Brain pericyte (primary cell): ENCODE results near the gene TRDN.
"Not testable (repeated sequence)": the region's sequence is repeated elsewhere in the genome, so short reads cannot be mapped to it uniquely, and the experiment has no call there.

ENCODE experiments used
- DNase-seq: peaks from one replicate; pipeline ENCODE4 v3.0.0-alpha.2; 2012; ENCODE audit warnings: low read depth, low spot score

Gene TRDN

DNA sequence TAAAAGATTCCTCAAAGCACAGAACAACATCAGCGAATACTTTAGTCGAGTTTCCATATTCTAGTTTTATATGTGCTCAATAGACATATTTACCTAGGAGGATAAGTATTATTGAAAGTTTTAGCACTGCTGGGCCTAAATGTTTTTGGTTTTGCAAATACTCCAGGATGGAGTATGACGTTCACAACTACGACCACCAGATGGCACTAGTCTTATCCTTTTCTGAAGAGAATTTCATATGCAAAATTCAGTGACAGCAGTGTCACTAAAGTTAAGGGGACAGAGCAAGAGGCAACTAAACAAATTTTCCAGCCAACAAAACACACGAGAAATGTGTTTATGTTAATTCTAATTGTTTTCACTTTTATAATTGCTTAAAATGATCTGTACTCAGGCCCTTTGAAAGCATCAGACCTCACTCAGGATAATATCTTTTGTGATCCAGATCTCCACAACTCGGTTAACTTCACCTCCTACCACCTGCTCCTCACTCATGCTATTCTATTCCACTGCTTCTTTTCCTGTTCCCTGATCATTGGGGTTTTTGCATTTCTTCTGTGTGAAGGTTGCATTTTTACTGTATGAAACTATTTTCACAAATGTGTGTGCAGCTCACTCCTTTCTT is 220.8 kb downstream of the TRDN start:
- DNase-seq, result no peak

DNA sequence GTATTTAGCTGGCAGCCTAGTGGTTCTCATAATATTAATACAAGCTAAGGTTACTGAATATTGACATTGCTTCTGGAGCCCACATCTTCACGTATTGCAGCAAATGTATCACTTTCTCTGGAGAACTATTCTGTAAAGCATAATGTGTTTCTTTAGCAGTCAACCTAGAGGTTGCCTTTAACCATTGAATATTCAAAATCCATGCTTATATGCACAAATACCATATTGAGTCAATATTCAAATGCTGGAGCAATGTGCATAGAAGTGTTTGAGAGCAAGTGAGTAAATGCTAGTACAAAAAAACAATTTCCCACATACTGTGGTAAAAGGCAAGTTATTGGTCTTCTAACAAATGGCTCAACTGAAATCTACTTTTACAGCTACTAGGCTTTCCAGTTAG is 231.8 kb downstream of the TRDN start:
- DNase-seq, result no peak

DNA sequence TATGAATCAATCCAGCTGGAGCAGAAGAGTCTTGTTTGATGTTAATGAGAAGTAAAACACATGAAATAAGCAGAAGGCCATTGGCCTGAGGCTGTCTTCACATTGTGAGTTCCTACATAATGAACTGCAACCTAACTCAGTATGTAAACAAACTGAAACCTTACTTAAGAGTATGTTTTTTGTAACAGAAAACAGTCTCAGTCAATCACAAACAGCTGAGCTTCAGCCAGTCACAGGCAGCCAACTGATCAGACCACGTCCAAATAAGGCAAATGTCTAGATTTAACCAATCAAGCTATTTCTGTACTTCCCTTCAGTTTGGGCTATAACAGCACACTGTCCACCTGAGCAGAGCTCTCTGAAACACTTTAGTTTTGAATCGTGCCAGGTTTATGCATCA is 234.7 kb downstream of the TRDN start:
- DNase-seq, result no peak

DNA sequence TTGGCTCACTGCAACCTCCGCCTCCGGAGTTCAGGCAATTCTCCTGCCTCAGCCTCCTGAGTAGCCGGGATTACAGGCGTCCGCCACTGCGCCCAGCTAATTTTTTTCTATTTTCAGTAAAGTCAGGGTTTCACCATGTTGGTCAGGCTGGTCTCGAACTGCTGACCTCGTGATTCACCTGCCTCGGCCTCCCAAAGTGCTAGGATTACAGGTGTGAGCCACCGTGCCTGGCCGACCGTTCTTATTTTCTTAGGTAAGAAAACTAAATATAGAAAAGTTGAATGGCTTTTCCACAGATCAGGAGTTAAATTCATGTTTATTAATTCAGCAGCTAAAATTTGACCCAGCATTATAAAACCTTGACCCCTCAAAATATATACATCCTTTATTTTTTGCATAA is 238.7 kb downstream of the TRDN start:
- DNase-seq, result no peak

DNA sequence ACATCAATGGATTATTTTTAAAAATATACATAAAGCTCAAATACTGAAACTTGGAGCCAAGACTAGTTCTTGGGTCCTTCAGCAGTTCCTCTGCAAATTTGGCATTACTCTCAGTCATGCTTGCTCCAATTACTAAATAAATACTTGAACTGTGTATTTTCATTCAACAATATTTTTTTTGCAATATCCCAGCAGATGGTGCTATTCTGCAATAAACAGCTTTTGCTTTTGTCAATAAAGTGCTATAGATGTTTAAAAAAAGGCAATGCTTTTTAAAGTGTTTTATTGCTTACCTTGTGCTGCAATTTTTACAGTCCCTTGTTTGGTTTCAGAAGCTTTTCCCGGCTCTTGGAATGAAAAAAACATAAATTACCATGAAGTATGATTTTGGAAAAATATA is 243.4 kb downstream of the TRDN start:
- DNase-seq, result no peak

DNA sequence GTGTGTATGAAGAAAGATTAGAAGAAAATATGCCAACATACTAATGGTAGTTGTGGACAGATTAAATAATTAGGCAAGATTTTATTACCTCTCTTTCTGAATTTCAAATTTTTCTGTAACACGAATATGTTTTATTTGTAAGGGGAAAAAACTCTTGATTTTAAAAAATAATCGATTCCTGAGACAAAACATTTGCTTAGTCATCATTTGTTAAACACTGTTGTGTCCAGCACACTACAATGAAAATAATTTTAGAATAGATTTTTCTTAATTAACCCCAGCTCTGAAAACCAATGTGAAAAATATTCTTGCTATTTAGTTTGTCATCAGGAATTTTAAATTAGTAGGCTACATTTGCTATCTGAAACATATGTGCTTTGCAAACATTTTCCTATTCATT is 253.0 kb downstream of the TRDN start:
- no peak for DNase-seq

DNA sequence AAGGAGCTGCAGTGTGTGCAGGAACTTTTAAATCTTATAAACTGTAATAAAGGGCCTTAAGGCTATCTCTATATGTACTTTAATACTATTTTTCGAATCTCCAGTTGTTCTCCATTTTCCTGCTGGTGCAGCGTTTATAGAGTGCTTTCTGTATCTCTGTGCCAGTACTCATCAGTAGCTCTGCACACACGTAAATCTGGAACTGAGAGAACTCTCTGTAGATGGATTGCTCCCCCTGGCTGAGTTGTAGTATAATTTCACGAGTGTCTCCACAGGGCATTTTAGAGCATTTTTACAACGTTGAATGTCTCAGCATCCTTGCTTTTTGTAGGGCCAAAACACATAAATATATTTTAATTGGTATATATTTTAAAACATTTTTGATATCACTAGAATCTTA is 256.5 kb downstream of the TRDN start:
- no peak for DNase-seq

DNA sequence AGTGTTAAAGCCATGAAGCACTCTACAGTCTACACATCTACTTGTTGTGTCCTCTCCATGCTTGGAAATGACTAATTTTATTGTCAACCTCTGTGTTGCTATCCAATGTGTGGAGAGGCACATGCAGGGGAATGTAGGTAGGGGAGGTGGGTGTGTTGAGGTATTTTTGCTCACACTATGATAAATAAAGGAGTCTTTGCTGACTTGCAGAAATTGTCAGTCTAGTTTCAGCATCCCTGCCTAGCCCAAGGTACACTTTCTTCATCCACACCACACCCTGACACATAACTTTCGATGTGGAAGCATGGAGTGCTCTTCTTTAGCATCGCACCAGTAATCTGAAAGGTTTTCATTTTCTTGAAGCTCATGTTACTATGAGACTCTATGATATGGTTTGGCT is 264.0 kb downstream of the TRDN start:
- DNase-seq, result no peak

DNA sequence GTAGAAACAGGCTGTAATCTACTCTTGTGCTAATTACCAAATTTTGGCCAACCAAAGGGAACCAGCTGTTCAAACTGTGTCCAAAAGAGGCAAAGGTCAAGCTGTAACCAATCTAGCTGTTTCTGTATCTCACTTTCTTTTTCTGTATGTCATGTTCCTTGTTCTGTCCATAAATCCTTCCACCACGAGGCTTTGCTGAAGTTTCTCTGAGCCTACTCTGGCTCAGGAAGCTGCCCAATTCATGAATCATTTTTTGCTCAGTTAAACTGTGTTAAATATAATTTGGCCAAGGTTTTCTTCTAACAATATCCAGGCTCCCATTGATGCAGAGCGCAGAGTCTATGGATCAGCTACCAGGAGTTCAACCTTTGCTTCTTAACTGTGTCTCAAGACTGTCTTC is 272.8 kb downstream of the TRDN start:
- DNase-seq, result no peak

DNA sequence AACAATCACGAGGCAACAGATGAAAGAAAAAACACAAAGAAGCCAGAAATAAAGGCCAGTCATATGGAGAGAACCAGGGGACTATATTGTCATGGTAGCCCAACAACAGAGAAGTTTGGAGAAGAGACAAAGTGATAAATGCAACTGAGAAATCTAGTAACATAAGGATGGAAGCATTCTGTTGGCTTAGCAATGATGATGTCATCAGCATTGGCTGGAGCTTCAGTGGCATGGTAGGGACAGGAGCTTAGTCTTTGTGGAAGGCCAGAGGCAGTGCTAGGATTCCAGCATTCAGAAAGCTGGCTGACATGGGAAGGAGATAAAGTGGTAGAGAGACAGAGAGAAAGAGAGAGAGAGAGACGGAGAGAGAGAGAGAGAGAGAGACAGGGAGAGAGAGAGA is 276.4 kb downstream of the TRDN start:
- DNase-seq, result no peak

DNA sequence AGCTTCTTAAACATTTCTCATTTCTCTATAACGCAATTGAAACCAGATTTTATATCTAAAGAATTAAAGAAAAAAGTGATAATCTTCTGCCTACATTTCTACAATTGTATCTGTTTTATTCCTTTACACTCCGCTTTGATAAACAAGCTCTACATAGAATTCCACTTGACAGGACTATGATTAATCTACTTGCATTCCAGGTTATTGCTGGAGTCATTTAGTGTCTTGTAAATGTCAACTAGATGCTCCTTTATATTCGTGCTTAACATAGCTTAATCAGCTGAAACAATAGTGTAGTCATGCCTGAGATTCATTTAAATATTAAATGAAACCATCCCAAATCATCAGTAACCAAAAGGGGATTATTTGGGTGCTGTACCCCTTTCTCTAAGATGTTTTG is 284.0 kb downstream of the TRDN start:
- no peak for DNase-seq

DNA sequence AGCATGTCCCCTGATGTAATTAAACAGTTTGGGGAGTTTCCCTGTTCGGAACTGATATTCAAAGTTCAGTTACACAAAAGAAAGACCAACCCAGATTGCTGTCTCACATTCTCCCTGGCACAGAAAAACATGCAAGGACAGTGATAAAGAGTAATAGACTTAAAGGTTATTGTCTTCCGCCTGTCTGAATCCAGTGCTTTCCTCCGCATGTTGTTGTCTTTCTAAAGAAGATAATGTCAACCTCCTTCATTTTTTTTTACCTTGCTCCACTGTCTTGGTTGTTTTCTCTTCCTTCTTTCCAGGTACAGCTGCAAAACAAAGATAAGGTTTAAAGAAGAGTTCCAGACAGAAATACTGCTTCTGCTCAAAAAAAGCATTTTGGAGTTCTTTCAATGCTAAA is 284.5 kb downstream of the TRDN start:
- DNase-seq, result no peak

DNA sequence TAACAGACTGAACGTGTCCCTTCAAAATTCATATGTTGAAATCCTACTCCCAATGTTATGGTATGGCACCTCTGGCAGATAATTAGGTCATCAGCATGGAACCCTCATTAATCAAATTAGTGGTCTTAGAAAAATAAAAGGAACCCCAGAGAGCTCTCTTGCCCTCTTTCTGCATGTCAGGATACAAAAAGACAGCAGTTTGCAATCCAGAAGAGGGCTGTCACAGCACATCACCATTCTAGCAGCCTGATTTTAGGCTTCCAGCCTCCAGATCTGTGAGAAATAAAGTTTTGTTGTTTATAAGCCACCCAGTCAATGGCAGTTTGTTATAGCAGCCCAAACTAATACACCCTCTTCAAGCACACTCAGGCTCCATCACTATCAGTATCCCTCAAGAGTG is 292.9 kb downstream of the TRDN start:
- DNase-seq, result no peak

DNA sequence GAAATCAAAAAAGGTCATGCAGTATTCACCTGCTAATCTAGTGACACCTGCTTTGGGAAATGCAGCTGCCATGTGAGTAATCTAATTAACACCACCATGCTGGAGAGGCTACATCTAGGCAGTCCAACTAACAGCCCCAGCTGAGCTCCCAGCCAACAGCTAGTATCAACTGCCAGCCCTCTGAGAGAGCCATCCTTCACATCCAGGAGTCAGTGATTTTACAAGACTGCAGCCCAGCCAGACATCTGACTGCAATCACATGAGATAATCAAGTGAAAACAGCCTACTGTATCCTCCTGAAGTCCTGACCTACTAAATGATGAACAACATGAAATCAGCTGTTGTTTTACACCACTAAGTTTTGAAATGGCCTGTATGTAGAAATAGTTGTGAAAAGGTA is 298.4 kb downstream of the TRDN start:
- no peak for DNase-seq

DNA sequence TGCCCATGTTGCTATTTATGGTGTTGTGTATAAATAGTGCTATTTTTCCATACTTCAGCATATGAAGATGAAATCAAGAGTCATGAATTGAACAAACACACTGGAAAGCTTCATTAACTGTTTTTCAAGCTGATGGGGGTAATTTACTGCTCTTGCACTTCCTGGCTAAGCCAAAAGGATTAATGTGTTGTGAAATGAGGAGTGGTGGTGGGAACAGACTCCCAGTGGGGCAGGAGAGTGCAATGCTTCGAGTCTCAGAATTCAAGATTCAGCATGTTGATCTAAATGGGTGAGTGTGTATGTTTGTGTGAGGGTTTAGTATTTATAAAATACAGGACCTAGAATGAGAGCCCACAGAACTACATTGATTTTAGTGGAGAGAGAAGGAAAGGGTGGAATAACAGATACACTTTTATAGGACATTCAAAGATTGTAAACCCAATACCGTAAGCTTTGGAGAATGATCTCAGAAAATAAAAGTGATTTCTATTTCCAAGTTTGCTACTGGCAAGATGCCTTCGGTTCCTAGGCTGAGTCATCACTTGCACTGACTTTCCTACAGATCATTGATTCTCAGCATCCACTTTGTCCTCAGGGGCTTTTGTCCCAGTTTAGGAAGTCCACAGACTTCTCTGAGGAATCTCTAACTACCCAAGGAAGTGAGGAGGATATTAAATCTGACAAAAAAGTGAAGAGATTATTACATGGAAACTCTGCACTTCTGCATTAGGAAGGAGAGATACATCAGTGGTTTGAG is 303.6 kb downstream of the TRDN start:
- DNase-seq, result no peak

DNA sequence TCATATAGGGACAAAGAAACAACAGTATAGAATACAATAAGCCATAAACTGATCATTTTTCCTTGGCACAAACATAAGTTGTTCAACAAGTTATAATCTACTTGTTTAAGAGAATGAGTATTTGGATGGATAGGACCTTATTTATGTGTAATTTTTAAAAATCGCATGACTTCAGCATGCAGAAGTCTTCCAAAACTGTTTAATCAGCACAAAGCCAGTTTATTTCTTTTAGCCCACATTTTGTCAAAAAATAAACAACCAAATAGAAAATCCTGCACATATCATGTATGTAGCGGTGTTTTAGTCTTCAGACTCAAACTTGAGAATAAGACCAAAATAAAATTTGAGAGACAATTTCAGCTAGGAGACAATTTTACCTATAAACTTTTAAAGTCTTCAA is 304.7 kb downstream of the TRDN start:
- DNase-seq, result no peak

DNA sequence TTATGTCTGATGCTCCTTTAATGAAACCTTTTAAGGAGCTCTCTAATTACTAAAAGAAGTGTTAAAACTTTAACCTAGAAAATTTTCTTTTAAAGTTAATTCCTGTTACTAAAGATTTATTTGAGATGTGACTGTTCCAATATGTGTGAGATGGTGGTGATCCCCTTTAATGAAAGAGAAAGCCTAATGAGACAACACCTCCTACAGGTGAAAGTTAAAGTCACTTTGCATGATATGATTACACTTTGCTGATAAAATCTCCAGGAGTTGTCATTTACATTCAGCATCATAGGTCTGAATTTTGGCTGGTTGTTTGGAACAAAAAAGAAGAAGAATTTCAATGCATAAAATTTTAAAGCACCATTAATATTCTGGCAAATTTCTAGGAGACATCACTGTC is 307.4 kb downstream of the TRDN start:
- DNase-seq, result no peak

DNA sequence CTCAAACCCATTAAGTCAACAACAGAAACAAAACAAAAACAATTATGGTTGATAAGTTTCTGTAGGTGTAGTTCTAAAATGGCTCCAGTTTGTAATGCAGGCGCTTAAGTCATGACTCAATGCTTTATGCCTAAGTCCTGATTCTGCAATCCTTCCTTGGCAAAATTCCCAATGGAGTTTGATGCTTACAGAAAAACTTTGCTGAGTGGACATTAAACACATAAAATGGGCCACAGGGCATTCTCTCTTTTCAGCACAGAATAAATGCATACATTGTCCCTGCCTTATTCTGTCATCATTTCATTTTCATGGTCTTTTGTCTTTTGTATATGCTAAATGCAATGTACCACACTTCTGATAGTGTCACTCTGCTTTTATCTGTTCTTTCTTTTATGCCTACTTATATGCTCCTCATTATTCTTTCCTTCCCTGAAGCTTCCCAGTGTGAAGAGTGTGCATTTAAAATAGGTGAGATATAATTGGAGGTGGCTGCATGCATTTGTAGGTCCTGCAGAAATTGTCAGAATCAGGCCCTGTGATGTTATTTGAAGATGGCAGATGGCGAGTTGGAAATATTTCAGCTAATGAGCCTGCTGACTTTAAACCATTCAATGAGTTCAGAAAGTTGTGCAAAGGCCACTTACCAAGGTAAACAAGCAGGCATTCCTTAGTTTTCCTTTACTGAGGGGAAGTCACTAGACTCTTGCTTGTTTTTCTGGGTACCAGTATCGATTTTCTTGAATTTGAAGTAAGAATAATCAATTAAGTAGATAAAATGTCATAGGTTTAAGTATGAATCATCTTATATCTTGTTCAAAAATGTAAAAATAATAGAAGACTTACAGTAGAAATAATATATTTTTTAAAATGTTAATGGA is 313.1 kb downstream of the TRDN start:
- DNase-seq, result no peak

DNA sequence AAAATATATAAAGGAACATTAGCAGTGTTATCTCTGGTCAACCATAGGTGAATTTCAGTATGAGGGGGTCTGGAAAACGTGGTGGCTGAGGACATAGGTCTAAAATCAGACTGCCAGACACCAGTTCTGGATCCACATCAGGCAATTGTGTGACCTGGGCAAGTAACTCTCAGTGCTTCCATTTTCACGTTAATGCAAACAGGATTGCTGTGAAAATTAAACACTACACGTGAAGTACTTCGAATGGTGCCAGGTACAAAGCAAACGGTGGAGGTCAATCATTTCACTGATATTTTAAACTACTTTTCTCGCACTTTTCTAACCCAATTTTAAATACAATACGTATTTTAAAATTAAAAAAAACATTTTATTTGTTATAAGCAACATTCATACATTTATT is 315.7 kb downstream of the TRDN start:
- DNase-seq, result no peak

DNA sequence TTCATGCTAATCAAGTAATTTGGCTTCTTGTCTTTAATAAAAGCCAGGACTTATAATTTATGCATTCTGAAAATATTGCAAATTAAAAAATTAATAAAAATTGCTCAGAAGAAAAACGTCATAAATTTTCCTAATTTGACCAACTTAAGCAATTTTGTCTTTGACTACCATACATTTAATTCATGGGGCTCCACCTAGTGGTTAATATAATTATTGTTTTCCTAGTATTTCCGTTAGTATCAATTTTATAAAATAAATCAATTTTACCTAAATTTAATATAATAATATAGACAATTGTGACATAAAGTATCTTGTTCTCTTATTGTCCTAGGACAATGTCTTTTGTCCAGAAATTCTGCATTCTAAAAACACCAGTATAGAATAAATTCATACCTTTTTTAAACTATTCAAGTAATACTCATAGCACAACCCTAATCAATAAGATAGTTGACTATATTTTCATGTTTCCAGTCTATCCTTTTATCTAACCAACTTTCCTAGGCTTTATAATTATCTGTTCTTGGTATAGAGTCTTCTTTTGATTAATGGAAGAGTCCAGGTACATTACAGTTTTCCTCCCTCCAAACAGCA is 319.9 kb downstream of the TRDN start:
- no peak for DNase-seq

DNA sequence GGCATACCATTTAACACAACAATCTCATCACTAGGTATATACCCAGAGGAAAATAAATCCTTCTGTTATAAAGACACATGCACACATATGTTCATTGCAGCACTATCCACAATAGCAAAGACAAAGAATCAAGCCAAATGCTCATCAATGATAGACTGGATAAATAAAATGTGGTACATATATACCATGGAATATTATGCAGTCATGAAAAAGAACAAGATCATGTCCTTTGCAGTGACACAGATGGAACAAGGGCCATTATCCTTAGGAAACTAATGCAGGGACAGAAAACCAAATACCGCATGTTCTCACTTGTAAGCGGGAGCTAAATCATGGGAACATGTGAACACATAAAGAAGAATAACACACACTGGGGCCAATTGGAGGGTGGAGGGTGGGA is 322.3 kb downstream of the TRDN start:
- not testable (repeated sequence) for DNase-seq

DNA sequence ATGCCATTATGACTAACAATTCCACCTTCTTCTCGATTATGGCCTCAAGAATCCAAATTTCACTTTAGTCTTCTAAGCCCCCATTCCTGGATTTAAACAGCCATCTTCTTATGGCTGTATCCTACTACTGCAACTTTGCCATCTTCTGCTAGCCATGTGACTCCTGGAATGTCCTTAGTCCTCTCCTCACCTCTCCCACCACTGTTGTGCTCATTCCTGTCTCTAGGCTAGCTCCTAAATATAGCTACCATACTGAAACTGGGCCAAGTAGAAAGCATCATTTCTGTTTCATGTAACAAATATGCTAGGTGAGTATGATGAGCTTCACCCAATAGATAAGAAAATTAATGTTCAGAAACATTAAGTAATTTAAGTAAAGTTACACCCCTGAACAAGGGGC is 327.6 kb downstream of the TRDN start:
- DNase-seq, result no peak
